GM21529 (cell line): Measurements from ENCODE around the gene SLC28A3.

ENCODE experiments used
- ATAC-seq: cut with Tn5 transposase; IDR thresholded peaks from one replicate; pipeline ENCODE4 v1.9.1; 2021; ENCODE audit not compliant: unreplicated experiment

SLC28A3 gene

DNA sequence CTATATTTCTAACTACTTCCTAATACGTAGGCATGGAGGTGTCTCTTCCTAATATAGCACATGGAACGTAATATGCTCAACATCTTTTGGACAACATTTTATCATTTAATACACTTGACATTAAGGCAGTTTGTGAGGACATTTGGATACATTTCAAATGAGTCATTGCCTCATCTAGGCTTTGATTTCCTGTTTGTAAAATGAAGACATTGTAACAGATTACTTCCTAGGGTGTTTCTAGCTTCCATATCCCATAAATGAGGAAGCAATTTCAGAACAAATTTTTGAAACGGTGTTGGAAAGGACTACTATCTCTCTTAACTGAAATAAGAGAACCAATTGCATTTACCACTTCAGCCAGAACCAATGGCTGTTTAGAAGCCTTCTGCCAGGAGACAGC lies 38.7 kb downstream of the SLC28A3 start:
- ATAC-seq = no peak

DNA sequence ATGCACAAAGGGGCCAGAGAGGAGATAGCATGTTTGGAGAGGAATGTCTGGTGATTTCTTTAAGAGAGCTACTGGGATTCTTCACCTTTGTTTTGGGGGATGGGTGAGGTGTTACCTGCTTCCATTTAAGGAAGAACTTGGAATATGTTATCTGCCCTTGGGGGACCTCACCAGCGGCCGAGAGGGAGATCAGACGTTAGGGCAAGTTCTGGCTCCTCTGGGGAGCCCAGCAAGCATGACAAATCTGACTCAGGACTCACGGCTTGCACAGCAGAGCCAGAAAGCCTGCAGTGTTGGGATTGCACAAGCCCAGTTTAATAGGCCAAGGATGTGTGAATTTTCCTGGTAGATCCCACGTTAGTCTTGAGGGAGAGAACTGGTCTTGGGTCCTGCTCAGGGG lies 40.3 kb downstream of the SLC28A3 start:
- ATAC-seq = no peak

DNA sequence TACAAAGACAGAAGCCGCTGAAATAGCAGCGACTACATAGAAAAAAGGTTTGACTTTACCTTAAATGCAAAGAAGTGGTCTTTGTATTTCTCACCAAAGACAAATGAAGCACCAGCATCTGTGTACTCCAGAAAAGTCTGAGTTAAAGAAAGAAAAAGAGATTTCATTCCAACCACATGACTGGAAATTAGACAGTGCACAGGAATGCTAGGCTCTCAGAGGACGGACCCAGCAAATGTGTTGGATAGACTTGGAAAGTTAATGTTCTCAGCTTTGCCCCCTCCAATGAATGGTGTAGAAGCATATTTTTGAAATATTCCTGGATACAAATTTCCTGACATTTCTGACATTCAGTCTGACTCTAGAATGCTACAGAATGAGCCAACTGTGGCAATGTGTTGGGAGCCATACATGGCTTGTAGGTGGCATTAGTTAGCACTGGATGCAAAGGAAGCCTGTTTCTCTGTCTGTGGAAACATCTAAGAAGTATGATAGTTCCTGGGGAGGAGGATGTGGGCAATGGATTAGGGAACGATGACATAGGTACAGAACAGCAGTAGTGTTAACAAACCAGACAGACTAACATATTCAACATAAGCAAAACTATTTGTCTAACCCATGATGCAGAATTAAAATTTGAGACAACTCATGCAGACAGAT lies 43.3 kb downstream of the SLC28A3 start:
- no peak for ATAC-seq

DNA sequence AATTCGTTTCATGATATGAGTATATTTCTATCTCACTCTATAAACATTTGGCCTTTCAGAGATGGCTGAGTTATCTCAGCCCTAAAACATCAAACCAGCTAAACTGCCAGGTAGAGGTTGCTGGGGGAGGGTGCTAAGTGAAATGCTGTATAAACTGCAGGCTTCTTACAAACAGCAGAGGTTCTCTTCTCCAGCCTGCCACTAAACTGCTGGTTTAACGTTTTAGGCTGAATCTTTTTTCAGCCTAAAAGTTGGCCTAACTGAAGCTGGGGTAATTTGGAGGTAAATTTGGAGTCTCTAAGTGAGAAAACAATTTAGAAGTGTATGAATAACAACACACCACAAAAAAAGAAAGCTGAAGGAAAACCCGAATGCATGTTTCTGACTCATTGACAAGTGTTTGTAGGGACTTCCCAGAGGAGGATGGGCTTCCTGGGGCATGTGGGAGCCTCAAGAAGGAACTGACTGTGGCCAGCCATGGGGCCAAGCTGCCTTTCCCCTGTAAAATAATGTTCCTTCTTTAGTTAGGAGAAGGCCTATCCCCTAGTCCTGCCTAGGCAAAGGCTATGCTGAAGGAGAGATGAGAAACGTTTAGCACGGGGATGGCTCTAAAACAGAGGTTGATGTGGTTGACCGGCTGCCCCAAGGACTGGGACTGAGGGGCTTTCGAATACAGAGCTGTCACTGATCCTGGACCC lies 44.3 kb downstream of the SLC28A3 start:
- peak; percentile 59 for ATAC-seq

- ATAC-seq = no peak
Measured at GRCh38 chr9:84294241-84294950, 46.2 kb downstream of the SLC28A3 start.

DNA sequence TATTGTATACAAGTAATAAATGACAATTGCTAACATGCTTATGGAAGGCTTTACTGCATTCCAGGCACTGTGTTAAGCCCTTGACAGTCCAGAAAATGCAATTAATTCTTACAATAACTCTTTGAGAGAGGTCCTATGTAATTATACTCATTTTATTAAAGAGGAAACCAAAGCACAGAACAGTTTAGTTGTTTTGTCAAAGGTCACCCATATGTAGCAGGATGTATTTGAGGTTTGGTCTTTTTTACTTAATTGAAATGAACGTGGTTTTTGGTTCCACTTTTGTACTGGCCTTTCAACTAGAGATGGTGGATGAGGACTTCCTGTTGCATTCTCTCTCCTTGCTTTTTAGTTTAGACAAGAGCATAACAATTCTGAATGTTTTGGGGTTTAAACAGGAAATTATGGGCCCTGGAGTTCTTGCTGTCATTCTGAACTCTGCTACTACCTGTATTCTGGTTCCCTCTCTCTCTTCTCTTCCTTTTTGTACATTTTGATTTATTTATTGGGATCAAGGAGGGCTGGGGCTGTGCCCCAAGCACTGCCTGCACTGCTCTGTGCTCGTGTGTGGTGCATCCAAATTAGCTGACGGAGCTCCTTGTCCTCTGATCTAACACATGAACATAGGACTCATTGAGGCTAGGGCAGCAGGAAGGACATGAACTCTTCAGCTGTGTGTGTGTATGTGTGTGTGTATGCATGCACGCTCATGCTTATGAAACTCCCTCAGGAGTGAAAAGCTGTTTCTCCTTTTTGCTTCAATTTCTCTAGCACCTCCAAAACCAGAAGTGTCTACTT lies 47.4 kb downstream of the SLC28A3 start:
- ATAC-seq = peak; percentile 67

- peak; percentile 62 for ATAC-seq
Measured at GRCh38 chr9:84285381-84285780, 55.2 kb downstream of the SLC28A3 start.

DNA sequence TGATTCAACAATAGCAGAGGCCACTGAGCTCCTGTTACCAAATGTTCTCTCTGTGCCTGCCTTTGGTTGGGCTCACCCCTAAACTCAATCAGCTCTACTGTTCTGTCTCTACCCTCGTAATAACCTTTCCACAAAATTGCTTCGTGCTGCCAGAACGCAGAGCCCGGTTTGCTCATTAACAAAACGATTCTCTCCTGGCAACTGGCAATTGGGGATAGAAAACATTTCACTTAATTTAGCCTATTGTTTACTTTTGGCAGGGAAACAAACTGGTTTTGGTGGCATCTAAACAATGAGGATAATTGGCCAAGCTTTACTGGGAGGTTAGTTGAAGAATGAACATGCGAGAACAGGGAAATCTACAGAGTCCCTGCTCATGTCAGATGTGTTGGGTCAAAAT lies 56.6 kb downstream of the SLC28A3 start:
- ATAC-seq = no peak

GRCh38 chr9:84278130-84278529 lies 62.4 kb downstream of the SLC28A3 start:
- ATAC-seq = no peak

- ATAC-seq = no peak
Measured at GRCh38 chr9:84277646-84278045, 62.9 kb downstream of the SLC28A3 start.

- ATAC-seq = no peak
Measured at GRCh38 chr9:84276741-84277140, 63.8 kb downstream of the SLC28A3 start.

DNA sequence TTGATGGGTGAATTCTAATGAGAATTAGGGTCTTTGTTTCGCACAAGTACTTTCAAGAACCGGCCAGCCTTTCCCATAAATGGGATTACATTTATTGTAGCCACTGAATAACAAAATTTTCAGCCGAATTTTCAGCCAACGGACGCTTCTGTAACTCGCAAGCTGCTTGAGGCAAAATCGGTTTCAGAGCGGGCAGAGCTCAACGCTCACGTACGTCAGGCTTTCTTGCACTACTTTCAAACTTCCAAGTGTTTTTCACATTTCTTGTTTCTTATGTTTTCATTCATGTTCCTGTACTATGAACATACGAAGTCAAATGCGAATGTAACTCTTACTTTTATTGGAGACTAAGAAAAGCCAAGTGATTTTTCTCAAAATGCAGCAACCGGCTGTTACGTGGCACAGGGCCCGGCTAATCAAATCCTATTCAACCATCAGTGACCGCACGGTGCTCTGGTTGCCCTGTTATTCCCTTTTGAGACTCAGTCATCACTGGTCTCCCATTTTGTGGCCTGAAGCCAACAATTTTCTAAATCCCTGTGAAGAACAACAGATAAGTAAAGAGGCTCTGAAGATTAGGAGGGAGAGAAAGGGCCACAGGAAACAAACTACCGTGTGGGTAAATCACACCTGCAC lies 68.5 kb downstream of the SLC28A3 start:
- no peak for ATAC-seq

- peak; percentile 92 for ATAC-seq
Measured at GRCh38 chr9:84271531-84271900, 69.0 kb downstream of the SLC28A3 start.

GRCh38 chr9:84270847-84271530 lies 69.6 kb downstream of the SLC28A3 start:
- no peak for ATAC-seq

GRCh38 chr9:84266087-84266561 lies 74.4 kb downstream of the SLC28A3 start:
- ATAC-seq = no peak

DNA sequence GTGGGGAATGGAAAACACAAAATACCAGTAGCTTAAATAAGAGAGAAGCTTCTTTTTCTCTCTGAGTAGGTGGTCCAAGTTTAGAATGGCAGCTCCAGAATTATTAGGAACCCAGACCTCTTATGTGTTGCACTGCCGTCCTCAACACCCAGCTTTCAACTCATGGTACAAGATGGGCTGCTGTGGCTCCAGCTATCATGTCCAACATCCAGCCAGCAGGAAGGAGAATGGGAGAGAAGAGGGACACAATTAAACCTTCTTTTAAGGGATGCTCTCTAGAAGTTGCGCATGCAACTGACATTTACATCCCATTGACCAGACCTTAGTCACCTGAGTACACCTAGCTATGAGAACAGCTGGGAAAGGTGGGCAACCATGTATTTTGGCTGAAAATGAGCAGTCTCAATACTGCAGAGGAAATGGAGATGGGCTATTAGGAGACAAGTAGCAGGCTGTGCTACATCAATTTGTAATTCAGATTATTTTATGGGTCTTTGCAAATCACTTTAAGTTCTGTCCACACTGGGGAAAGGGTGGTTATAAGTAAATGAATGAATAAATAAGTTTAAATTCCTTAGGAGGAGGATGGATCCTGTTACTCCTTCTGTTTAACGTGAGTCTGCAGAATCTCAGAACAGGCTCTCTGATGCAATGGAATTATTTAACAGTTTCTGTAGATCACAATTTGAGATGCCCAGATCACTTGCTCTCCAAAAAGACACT lies 76.1 kb downstream of the SLC28A3 start:
- no peak for ATAC-seq

GRCh38 chr9:84261070-84261746 lies 79.3 kb downstream of the SLC28A3 start:
- peak; percentile 93 for ATAC-seq

- ATAC-seq = no peak
Measured at GRCh38 chr9:84258371-84258770, 82.2 kb downstream of the SLC28A3 start.

- ATAC-seq = no peak
Measured at GRCh38 chr9:84255696-84256095, 84.9 kb downstream of the SLC28A3 start.
